KOPT-K1 (cell line): ENCODE data around the gene KCNK16.

Source experiments
- H3K27ac ChIP-seq: fragments of 200-600 bp; sonication (generic); 2 replicates; pipeline ENCODE4 v1.5.1; 2016; ENCODE audit warnings: antibody characterized with exemption, mild to moderate bottlenecking, low read depth, low read length; ENCODE audit not compliant: poor library complexity, severe bottlenecking
- H3K36me3 ChIP-seq: fragments of 200-600 bp; sonication (generic); 2 replicates; pipeline ENCODE4 v1.5.1; 2017; ENCODE audit warnings: antibody characterized with exemption, mild to moderate bottlenecking, low read length, moderate library complexity; ENCODE audit not compliant: insufficient read depth
- H3K9me3 ChIP-seq: fragments of 200-600 bp; sonication (generic); 2 replicates; pipeline ENCODE4 v1.5.1; 2017; ENCODE audit warnings: antibody characterized with exemption, low read length, mild to moderate bottlenecking; ENCODE audit not compliant: insufficient read depth, poor library complexity, severe bottlenecking

KCNK16 gene

DNA sequence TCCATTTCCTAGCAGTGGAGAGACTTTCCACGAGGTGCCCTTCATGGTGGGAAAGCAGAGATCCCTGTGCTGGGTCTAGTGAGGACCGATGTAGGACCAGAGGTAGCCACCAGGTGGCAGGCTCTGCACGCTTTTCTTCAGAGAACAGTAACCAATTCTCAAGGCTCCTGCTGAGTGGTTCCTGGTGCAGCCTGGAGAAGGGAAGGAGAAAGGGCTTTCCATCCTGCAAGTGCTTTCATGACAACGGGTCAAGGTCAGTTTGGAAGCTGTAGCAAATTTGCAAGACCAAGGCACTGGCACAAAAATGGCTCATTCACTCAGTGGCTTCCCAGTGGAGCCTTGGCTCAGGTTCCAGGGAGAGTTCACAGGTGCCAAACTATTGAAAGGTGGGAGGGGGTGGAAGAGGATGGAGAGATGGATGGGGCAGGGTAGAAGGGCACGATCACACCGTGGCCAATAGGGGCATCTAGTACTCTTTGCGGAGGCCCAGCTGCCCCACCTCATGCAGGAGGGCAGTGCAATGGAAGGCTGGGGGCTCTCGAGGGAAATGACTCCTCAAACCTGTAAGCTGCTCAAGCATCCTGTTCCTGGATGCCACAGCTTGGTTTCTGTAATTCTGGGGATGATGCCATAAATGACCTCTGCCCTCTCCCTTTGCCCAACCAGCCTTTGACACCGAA is 25.5 kb upstream of the KCNK16 start:
- no peak overlapping the region for H3K27ac ChIP-seq
- no peaks in the 10 kb centered on the region for H3K9me3 ChIP-seq
- no peaks in the 10 kb centered on the region for H3K36me3 ChIP-seq

DNA sequence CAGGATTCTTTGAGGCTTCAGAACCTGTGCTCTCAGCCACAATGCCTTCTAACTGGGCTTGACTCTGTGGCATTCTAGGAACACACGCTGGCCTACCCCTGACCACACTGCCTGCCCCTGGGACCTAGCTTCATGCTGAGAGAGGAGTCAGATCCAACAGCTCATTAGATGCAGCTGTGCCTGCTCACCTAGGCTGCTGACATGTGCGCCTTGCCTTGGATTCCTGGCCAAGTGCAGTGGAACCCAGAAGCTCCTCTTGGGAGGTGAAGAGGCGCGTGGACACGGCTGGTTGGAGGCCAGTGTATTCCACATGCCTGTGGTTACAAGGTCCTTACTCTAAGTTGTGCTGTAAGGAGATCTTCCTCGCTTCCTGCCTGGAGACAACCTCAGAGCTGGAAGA is 24.7 kb upstream of the KCNK16 start:
- Histone ChIP-seq H3K9me3 (no peaks in the 10 kb centered on the region), H3K36me3 (no peaks in the 10 kb centered on the region), H3K27ac (no peak overlapping the region)

DNA sequence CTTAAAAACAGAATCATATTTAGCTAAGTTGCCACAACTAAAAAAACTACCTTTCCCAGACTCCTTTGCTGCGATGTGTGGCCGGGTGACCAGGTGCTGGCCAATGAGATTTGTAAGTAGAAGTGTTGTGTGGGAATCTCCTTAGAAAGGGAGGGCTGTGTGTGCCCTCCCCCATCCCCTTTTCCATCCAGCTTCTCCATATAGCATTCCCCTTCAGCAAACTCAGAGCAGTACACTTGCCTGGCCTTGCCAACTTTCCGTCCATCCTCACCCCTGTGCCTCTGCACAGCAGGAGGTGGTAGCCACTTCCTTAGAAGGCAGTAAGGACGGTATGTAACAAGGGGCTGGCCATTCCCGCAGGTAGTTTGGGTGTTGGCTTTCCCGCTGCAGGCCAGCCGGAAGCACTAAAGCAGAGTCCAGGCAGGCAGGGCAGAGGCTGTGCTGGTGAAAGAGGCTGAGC is 22.3 kb upstream of the KCNK16 start:
- Histone ChIP-seq H3K9me3 (no peaks in the 10 kb centered on the region), H3K36me3 (no peaks in the 10 kb centered on the region), H3K27ac (no peak overlapping the region)

DNA sequence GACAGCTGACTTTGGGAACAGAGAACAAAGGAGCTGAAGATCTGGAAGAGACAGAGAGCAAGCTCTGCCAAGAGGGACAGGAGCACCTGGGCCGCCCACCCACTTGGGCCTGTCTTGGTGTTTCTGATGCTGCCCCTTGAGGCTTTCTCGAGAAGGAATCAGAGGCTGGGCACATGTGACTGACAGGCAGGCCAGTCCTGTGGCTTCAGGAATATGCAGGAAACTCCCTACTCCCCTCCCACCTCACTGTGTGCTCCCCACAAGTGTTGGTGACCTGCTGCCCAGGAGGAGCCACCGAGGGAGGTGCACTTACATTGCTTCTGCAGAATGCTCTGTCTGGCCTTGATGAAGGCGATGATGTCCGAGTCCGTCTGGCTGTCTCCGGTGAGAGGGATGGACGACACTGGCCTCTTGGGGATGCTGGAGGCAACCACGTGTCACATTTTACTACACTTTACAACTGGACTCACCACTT is 20.9 kb upstream of the KCNK16 start:
- H3K9me3 ChIP-seq: no peaks in the 10 kb centered on the region
- H3K27ac ChIP-seq: peak overlapping the region; percentile 33
- H3K36me3 ChIP-seq: no peaks in the 10 kb centered on the region

DNA sequence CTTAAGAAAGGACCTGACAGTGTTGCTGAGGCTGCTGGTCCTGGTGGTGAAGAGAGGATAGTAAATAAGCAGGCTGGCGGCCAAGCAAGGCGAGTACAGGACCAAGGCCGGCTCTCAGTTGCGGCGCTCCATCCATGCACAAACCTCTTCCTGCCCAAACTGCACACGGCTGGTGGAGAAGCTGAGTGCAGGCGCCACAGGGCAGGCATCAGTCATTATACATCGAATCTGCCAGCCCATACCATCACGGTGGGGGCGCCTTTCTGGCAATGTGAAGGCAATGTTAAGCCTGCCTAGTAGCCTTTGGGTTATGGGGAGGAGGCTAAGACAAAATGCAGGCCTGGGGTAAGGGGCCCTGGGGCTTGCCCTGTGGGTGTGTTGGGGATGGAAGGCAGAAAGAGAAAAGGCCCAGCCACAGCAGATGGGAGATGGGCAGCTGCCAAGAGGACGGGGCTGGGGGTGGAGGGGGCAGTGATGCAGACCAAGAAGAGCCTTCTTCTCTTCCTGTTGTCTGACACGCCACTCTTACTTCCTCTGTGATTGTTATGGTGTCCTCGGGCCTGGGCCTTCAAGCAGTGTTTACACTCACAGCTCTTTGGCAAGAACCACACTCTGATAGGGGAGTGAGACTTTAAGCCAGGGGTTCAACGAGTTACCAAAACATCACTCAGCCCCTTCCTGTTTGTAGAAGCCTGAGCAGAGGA is 20.3 kb upstream of the KCNK16 start:
- H3K36me3 ChIP-seq: no peaks in the 10 kb centered on the region
- no peaks in the 10 kb centered on the region for H3K9me3 ChIP-seq
- H3K27ac ChIP-seq: peak overlapping the region; percentile 33

DNA sequence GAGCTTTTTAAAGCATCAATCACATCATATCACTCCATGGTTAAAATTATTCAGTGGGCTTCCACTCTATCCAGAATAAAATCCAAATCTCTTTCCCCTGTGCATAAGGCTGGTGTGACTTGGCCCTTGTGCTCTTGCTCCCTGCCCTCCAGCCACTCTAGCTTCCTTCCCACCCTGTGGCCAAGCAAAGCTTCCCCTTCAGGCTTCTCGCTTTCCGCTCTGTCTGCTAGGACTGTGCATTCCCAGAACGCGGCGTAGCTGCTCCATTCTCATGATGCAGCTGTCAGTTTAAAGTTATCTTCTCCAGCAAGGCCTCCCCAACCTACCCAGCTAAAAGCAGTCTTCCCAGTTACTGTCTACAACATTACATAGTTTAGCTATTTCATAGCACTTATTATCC is 19.4 kb upstream of the KCNK16 start:
- Histone ChIP-seq H3K36me3 (no peaks in the 10 kb centered on the region), H3K27ac (no peak overlapping the region), H3K9me3 (no peaks in the 10 kb centered on the region)

DNA sequence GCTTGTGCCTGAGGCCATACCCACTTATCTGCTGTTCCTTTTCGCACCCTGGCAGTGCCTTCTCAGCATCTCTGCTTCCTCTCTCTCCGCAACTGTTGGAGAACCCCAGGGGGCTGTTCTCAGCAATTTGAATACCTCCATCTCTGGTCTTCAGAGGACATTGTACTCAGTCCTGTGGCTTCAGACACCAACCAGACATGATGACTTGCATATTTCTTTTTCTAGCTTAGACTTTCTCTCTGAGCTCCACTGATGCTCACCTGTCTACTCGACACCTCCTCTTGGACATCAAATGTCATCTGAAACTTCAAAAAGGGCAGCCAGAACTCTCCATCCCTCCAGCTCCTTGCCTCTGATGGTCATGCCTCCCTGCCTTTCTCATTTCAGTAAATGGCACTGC is 18.9 kb upstream of the KCNK16 start:
- Histone ChIP-seq H3K27ac (no peak overlapping the region), H3K9me3 (no peaks in the 10 kb centered on the region), H3K36me3 (no peaks in the 10 kb centered on the region)

DNA sequence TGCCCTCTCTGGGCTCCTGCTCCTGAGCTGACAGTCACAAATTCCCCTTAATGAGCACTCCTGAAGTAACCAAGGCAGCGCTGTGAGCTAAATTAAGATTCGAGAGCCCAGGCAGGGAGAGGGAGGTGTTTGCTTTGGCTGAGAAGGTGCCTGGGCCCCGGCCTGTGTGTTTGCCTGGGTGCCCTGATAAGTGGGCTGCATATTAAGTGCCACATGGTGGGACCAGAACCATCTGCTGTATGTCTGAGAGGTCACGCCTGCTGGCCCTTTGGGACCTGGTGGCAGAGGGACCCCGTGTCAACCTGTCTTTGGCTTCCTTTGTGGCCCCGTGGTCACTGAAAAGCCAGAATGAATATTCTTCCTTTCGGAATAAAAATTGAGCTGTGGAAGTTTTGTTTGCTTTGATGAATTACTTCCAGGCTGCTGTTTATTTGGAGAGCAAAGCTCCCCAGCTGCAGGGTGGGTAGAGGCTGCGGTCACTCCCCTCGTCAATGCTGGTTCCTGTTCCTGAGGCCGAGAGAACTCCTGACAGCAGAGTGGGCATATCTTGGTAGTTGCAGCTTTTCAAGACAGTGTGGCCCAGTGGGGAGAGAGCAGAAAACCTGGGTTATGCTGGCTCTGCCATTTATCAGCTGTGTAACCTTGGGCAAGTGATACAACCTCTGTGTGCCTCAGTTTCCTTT is 17.5 kb upstream of the KCNK16 start:
- Histone ChIP-seq H3K9me3 (no peaks in the 10 kb centered on the region), H3K27ac (no peak overlapping the region), H3K36me3 (no peaks in the 10 kb centered on the region)

DNA sequence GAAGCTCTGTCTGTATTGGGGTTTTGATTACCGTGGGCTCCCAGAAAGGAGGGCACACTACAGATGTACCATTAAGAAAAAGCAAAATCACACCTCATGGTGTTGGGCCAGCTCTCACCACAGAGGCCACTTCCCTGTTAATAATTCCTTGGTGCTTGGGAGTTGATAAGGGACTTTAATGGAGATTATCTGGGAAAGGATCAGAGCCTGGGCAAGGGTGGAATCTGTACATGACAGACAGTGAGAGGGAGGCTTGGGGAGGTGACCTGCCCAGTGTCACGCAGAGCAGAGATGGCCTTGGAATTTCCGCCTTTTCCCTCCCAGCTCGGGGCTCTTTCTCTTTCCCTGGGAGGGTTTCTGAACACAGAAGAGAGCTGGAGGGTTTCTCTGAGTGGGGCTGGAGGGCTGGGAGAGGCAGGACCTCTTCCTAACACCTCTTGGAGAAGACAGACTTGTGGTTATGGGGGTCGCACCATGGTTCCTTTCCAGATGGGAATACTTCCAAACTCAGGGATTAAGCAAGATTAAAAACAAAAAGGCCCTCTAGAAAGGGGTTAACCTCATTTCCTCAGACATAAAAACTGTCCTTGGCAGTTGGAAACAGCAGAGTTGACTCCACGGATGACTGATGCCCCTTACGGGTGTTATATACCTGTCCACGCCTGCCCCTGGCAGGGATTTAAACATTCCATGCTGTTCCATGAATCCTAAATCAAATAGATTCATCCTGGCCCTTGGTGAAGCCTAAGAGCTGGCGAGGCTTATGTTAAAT is 16.8 kb upstream of the KCNK16 start:
- Histone ChIP-seq H3K36me3 (no peaks in the 10 kb centered on the region), H3K9me3 (no peaks in the 10 kb centered on the region), H3K27ac (no peak overlapping the region)

DNA sequence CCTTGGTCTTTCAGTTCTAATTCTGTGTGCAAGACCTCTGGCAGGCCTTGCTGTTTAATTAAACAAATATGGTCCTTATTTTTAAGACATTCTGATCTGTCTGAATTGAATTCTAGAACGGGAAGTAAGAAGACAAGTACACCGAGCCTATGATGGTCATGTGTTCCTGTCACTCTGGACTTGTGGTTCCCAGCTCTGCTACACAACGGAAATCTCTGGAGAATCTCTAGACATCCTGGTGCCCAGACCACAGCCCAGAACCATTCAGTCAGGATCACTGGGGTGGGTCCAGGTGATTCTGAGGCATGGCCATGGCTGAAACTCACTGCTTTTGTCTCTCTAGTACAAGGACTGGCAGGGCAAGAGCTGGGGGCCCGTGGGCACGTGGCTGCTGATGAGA is 15.9 kb upstream of the KCNK16 start:
- H3K36me3 ChIP-seq: no peaks in the 10 kb centered on the region
- no peak overlapping the region for H3K27ac ChIP-seq
- H3K9me3 ChIP-seq: no peaks in the 10 kb centered on the region

DNA sequence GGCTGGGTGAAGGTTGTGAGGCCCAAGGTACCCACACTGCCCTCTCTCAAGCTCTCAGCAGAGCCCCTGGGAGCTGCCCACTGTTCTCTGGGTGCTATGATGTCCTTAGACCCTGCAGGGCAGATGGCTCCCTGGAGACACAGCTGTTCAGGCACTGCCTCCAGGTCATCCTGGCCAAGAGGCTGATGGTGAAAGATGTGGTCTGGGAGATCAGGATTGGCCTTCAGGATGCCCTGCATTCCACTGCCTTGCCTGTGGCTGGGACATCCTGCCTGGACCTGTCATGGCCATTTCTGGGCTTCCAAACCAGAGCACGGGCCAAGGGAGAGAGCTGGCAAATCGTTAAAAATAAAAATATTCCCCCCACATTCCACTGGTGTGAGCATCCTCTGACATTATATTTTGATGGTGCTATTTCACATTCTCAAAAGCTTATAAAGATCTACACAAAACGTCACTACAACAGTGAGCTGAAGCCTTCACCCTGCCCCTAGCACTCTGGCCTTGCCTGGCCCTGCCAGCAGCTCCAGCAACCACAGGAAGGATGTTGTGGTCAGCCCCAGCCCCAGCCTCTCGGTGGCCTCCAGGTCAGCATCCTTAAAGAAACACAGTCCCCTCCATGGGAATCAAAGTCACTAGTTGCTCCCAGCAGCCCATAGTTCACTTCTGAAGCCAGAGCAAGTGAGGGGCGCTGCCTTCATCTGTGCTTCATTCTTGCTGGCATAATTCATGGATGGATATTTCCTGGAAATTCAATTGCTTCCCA is 13.5 kb upstream of the KCNK16 start:
- Histone ChIP-seq H3K9me3 (no peaks in the 10 kb centered on the region), H3K27ac (peak overlapping the region; percentile 7), H3K36me3 (no peaks in the 10 kb centered on the region)

DNA sequence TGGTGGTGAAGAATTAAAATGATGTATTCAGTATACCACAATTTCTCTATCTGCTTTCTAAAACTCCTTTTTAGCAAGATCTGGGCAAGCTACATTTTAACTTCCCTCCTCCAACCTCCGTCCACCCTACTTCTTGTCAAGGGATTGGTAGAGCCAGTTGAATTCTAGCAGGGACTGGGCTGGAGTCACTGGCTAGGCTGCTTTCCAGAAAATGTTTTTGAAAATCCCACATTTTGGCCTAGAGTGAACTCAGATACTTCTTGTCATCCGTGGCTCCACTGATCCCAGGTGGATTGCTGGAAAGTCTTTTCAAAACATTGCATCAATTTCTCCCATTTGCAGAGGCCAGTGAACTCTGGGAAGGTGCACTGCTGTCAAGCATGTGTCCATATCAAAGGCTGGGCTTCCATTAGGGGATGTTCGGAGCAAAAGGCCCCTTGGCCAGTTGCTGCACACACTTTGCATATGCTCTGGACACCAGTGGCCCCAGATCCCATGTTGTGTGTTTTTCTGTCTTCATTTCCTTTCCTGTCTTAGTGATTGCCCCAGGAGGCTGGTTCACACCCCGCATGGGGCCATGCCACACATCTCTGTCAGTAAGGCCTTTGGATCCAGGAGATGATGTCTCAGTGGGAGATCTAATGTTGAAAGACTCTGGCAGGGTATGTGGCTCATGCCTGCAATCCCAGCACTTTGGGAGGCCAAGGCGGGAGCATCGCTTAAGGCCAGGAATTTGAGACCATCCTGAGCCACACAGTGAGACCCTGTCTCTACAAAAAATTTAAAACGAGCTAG is 11.3 kb upstream of the KCNK16 start:
- H3K27ac ChIP-seq: no peak overlapping the region
- H3K9me3 ChIP-seq: no peaks in the 10 kb centered on the region

DNA sequence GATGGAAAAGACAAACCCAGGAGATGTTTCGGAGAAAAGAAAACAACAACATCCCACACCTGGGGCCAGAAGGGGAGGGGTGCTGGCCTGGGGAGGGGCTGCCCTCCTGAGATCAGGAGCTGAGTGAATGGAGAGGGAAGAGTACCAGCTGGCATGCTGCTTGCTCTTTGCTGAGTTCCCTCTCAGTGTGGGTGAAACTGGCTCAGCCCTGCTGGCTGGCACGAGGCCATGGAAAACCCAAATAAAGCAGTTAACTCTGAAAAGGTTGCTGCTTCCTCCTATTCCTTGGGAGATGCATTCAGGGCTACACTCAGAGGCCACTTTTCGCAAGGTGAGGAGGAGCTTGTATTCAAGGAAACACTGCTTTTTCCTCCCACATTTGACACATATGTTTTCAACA is 8.0 kb upstream of the KCNK16 start:
- no peak overlapping the region for H3K27ac ChIP-seq
- no peaks in the 10 kb centered on the region for H3K36me3 ChIP-seq
- no peaks in the 10 kb centered on the region for H3K9me3 ChIP-seq

More for the DNA sequence above, 11.3 kb upstream of the KCNK16 start:
- no peaks in the 10 kb centered on the region for H3K36me3 ChIP-seq

DNA sequence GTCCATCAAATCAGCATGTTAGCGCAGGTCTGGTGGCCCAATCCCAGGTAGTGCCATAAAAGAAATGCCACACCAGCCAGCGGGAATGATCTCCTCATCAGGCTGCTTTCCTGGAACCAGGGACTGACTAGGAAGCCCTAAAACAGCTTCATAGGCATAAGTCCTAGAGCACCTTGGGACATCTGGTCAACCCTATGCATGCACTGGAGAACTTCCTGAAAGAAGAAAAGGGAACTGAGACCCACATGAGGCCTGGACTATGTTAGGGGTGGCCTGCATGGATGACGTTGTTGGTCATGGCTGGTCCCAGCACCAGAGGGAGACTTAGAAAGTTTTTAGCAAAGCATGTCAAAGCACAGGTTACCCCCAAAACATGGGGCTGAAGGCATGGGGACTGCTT is 7.6 kb upstream of the KCNK16 start:
- no peaks in the 10 kb centered on the region for H3K9me3 ChIP-seq
- H3K36me3 ChIP-seq: no peaks in the 10 kb centered on the region
- no peak overlapping the region for H3K27ac ChIP-seq
